Tibial nerve (tissue), 4 donors: Measurements from ENCODE around the gene DLG1. TPM values are rescaled to one million over a fixed set of nuclear protein-coding genes. Genes with fewer than 3 reads are reported as not detected.

ENCODE experiments used
- DNase-seq, 2 donors: peaks; one replicate each; pipeline ENCODE4 v3.0.0-alpha.2; 2019; ENCODE audit warnings: low spot score in 2 of 2
- H3K27ac ChIP-seq, 4 donors: fragments of 200-600 bp; sonication (generic) in 3 of 4; one replicate each; pipeline ENCODE4 v1.5.1; 2017 to 2019; ENCODE audit warnings: mild to moderate bottlenecking in 1 of 4
- H3K27me3 ChIP-seq, 2 donors: fragments of 200-600 bp; sonication (generic) in 1 of 2; one replicate each; pipeline versions ENCODE4 v1.5.1 to v1.6.0; 2017 to 2019
- H3K36me3 ChIP-seq, 3 donors: fragments of 200-600 bp; sonication (generic); one replicate each; pipeline ENCODE4 v1.5.1; 2018 to 2019
- H3K4me1 ChIP-seq, 4 donors: fragments of 200-600 bp; sonication (generic) in 3 of 4; one replicate each; pipeline ENCODE4 v1.5.1; 2017 to 2019
- H3K4me3 ChIP-seq, 4 donors: fragments of 200-600 bp; sonication (generic) in 3 of 4; one replicate each; pipeline ENCODE4 v1.5.1; 2017 to 2019; ENCODE audit warnings: mild to moderate bottlenecking in 1 of 4, moderate library complexity in 1 of 4
- H3K9me3 ChIP-seq, 4 donors: fragments of 200-600 bp; sonication (generic) in 3 of 4; one replicate each; pipeline ENCODE4 v1.5.1; 2017 to 2019
- EP300 ChIP-seq, 2 donors: sonication (generic); formaldehyde crosslinking; IDR thresholded peaks; one replicate each; pipeline ENCODE4 v1.6.1; 2017; ENCODE audit warnings: antibody characterized with exemption in 2 of 2, mild to moderate bottlenecking in 1 of 2
- POLR2A ChIP-seq, 2 donors: fragments of 450-650 bp; IDR thresholded peaks; one replicate each; pipeline ENCODE4 v1.6.1; 2017; ENCODE audit warnings: antibody characterized with exemption in 2 of 2, mild to moderate bottlenecking in 2 of 2, moderate library complexity in 2 of 2
- WGBS, 2 donors: methylation state at CpG; one replicate each; pipeline ENCODE4 v1.1.5; 2018; 5-methylcytosine and 5-hydroxymethylcytosine counted together
- total RNA-seq, 4 donors: library from RNA; depleted of rRNA; stranded (reverse); fragments of >200 nt; gene quantifications; one replicate each; pipeline ENCODE4 v1.1.0, GENCODE V29; 2016
- TF ChIP-seq, protein P1 (sequence below), 5 experiments: fragments of 200-600 bp in 3 of 5; fragments of 450-650 bp in 2 of 5; sonication (generic) in 3 of 5; IDR thresholded peaks; one replicate each; pipeline ENCODE4 v1.5.1; 2016 to 2019; ENCODE audit warnings: antibody characterized with exemption in 5 of 5, mild to moderate bottlenecking in 3 of 5, moderate library complexity in 2 of 5

Gene DLG1
- total RNA-seq, 4 donors from 2014 or later, result 49.2 to 94.0 (median 71.1) TPM

DNA sequence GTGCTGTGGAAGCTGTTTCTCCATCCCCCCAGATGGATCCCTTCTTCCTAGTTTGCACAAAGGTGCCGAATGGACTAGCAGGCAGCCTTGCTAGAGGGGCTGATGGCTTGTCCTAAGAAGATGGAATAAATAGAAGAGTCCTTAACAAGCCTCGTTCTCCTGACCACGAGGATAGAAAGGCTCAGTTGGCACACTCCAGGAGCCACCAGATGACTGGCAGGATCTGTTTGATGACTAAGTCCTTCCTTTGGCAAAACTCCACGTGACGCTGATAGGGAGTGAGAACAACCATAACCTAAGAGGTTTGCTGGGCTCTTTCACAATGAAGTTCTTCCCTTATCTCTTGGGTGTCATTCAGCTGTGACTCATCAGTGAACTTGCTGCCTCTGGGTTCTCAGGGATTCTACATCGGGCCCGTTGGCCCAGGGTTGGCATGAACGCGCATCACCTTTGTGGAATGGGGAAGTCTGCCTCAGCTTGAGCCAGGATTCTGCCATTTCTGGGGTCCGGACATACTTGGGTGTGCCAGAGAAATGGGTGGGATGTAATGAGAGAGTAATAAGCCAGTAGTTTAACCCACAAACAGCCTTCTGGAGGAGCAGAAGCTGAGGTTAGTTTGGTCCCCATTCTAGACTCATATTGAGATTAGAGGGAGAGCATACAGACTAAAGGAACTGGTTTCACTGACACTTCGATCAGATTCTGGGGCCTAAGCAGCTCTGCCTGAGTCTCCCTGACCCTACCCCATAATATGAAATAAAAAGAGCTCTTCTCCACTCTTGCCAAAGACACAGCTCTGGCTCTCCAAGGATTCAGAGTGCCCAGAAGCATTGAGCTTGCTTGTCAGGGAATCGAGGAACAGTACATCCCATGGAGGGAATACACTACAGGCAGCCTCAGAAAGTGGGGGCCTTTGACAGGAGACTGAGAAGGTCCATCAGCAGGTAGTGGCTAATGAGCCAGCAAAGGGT lies 266.8 kb downstream of the DLG1 start:
- TF ChIP-seq POLR2A (IDR thresholded peaks at IDR 0.05) (no peak), EP300 (IDR thresholded peaks at IDR 0.05) (peak in 1 of 2 donors; percentile 87)
- TF ChIP-seq, protein P1, sequence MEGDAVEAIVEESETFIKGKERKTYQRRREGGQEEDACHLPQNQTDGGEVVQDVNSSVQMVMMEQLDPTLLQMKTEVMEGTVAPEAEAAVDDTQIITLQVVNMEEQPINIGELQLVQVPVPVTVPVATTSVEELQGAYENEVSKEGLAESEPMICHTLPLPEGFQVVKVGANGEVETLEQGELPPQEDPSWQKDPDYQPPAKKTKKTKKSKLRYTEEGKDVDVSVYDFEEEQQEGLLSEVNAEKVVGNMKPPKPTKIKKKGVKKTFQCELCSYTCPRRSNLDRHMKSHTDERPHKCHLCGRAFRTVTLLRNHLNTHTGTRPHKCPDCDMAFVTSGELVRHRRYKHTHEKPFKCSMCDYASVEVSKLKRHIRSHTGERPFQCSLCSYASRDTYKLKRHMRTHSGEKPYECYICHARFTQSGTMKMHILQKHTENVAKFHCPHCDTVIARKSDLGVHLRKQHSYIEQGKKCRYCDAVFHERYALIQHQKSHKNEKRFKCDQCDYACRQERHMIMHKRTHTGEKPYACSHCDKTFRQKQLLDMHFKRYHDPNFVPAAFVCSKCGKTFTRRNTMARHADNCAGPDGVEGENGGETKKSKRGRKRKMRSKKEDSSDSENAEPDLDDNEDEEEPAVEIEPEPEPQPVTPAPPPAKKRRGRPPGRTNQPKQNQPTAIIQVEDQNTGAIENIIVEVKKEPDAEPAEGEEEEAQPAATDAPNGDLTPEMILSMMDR (IDR thresholded peaks at IDR 0.05), result no peak
- no peaks in the 10 kb centered on the region for H3K36me3 ChIP-seq
- peaks cover 0 to 8% of the 10 kb centered on the region in 2 donors for H3K27me3 ChIP-seq
- peak overlapping the region; percentile 41 to 82 (median 60) for H3K27ac ChIP-seq
- peak; percentile 73 to 98 for DNase-seq
- H3K9me3 ChIP-seq, result no peaks in the 10 kb centered on the region
- no peak overlapping the region for H3K4me3 ChIP-seq
- 44 to 45% methylated on average over 12 of the region's 12 CpGs for WGBS, 2 donors
- peaks cover 0 to 42% (median 10%) of the 10 kb centered on the region in 4 donors for H3K4me1 ChIP-seq

DNA sequence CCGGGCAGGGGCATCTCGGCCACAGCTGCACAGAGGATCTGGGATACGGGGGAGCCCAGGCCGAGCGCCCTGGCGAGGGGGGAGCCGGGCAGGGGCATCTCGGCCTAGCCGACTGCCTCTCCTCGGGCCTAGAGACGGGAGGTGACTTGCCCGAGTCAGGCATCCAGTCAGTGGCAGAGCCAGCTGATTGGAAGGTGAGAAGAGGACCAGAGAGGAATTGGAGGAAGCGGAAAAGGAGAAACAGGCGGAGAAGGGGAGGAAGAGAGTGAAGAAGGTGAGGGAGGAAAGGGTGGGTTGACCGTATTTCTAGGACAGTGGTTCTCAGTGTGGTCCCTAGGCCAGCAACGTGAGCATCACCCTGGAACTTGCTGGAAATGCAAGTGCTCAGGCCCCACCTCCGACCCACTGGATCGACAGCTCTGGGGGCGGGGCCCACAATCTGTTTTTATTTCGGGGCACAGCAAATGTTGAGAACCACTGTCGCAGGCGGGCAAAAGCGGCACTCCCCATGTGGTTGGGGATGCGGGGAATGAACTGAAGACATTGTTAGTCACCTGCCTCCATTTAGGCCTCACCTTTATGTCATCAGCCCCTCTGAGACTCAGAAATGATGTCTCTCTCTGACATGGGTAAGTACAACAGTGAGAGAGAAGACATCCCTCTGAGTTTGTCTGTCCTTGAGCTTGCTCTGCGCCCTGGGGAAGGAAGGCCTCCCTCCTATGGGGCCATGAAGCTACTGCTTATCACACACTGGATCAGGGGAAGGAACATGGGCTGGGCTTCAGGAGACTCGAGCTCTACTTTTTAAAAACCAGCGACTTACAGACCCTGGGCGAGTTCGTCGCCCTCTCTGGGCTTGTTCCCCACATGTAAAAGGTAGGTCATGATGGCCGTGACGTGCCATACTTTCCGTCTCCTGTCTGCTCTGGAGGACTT lies 267.8 kb downstream of the DLG1 start:
- H3K4me3 ChIP-seq, result no peak overlapping the region
- H3K9me3 ChIP-seq, result no peaks in the 10 kb centered on the region
- TF ChIP-seq POLR2A (IDR thresholded peaks at IDR 0.05) (no peak), EP300 (IDR thresholded peaks at IDR 0.05) (no peak)
- TF ChIP-seq, protein P1 (IDR thresholded peaks at IDR 0.05), result no peak
- peaks cover 0 to 37% (median 10%) of the 10 kb centered on the region in 4 donors for H3K4me1 ChIP-seq
- H3K36me3 ChIP-seq, result no peaks in the 10 kb centered on the region
- peaks cover 0 to 8% of the 10 kb centered on the region in 2 donors for H3K27me3 ChIP-seq
- WGBS, 2 donors, result 78 to 87% methylated on average over 30 to 31 of the region's 33 CpGs
- DNase-seq, result no peak
- peak overlapping the region; percentile 41 to 82 (median 60) for H3K27ac ChIP-seq

DNA sequence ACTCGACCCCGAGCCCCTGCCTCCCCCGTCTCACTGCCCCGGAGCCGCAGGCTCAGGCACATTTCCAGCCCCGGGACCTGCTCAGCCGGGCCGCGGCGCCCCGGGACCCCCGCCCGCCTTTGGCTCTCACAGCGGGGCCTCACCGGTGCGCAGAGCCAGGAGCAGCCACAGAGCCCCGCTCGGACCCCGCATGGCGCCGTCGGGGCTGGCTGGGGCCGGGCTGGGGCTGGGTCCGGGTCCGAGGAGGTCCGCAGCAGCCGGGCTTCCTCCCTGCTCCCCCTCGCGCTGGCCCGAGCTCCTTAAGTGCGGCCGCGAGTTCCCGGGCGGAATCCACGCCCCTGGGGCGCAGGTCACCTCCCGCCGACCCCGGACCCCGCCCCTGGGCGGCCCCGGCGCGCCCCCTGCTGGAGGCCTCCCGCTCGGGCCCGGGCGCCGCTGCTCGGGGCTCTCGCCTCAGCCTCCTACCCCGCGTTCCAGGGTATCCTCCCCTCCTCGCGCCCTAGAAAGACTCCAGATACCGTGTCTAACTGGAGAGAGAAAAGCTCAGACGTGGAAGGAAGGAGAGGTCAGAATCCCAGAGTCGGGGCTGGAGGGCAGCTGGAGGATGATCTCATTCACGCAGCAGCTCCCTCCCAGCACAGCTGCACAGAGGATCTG lies 268.8 kb downstream of the DLG1 start, which contains the start of gene MELTF:
TSS of gene MELTF (minus strand) at position 307 of the 657 bp plus-strand sequence. CDS start at position 192, 115 bp downstream.
- Histone ChIP-seq H3K27ac (peak within 1 kb of the TSS; percentile 35 to 82 (median 60)), H3K27me3 (peaks cover 0 to 8% of the 10 kb centered on the region in 2 donors), H3K4me1 (peaks cover 0 to 34% (median 10%) of the 10 kb centered on the region in 4 donors), H3K36me3 (no peaks in the 10 kb centered on the region), H3K4me3 (peak within 1 kb of the TSS; percentile 22 to 54 (median 52)), H3K9me3 (no peaks in the 10 kb centered on the region)
- 0 to 2% methylated on average over 4 to 56 of the region's 60 CpGs for WGBS, 2 donors
- TF ChIP-seq, protein P1 (IDR thresholded peaks at IDR 0.05), result peak; percentile 75 to 89 (median 88)
- no peak for TF ChIP-seq POLR2A (IDR thresholded peaks at IDR 0.05)
- no peak for DNase-seq

DNA sequence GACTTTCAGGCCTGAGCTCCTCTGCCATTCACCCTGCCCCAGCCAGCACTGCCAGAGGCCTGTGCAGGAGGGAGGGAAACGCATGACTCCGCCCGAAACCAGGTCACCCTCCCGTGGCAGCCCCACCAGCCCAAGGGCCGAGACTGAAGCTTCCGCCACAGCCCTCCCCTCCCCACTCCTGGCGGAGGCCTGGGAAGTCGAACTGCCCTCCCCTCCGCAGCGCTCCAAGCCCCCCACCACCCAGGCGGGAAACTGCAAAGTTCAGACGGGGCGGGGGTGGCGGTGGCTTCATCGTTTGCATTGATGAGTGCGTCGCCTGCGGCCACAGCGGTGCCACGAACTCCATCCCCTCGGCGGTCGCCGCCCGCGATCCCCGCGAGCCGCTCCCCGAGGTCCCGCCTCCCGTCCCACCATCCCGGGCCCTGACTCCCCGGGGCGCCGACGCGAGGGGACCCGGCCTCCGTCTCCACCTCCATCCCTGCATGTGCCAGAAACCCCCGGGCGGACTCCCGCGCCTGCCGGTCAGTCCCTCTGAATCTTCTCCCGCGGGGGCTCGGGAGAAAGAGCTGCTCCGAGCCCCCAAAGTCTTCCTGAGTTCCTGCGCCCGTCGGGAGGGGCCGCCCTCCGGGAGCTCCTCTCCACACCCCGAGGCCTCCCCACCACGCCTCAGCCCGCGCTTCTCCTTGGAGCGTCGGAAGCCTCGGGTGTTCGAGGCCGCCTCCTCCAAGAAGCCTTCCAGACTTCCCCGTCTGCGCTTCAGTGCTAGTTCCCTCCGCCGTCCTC lies 269.5 kb downstream of the DLG1 start:
- no peaks in the 10 kb centered on the region for H3K9me3 ChIP-seq
- 2 to 4% methylated on average over 17 to 45 of the region's 67 CpGs for WGBS, 2 donors
- no peaks in the 10 kb centered on the region for H3K36me3 ChIP-seq
- H3K4me1 ChIP-seq, result peaks cover 0 to 34% (median 10%) of the 10 kb centered on the region in 4 donors
- DNase-seq, result no peak
- peaks cover 0 to 13% of the 10 kb centered on the region in 2 donors for H3K27me3 ChIP-seq
- peak overlapping the region in 3 of 4 donors; percentile 38 to 60 (median 48) for H3K27ac ChIP-seq
- TF ChIP-seq EP300 (IDR thresholded peaks at IDR 0.05), result no peak
- TF ChIP-seq, protein P1 (IDR thresholded peaks at IDR 0.05), result no peak
- TF ChIP-seq POLR2A (IDR thresholded peaks at IDR 0.05), result no peak
- H3K4me3 ChIP-seq, result peak overlapping the region; percentile 22 to 54 (median 52)
